Stimulated activated CD8-positive, alpha-beta memory T cell treated with anti-CD3 and anti-CD28 coated beads, Interleukin-7, amount 100 ng/mL, for 1 hour (primary cell): ENCODE measurements around the gene AK9.
"Not testable (repeated sequence)": the region's sequence is repeated elsewhere in the genome, so short reads cannot be mapped to it uniquely, and the experiment has no call there.

Source experiments
- DNase-seq, 2 donors: peaks; one replicate each; pipeline ENCODE4 v3.0.0-alpha.2; 2020; ENCODE audit warnings: low read depth in 2 of 2

Gene AK9

DNA sequence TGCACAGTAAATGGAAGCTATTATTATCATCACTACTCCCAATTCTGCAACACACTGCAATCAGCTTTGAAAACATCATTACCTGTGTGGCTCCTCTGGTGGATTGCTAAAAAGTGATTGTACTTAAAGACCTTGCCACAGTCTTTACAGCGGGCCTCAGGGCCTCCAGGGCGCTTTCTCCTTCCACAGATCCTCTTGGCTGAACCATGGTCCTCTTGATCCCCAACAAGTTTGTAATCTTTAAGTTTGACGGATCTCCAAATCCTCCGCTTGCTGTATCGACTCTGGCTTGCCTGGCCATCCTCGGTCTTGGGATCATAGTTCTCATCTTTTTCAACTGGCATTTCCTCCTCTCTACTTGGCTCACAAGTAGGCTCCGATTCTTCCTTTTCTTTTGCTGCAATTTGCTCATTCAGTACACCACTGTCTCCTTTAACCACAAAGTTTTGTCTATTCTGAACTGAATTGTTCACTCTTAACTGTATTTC is 210.0 kb downstream of the AK9 start:
- no peak for DNase-seq

DNA sequence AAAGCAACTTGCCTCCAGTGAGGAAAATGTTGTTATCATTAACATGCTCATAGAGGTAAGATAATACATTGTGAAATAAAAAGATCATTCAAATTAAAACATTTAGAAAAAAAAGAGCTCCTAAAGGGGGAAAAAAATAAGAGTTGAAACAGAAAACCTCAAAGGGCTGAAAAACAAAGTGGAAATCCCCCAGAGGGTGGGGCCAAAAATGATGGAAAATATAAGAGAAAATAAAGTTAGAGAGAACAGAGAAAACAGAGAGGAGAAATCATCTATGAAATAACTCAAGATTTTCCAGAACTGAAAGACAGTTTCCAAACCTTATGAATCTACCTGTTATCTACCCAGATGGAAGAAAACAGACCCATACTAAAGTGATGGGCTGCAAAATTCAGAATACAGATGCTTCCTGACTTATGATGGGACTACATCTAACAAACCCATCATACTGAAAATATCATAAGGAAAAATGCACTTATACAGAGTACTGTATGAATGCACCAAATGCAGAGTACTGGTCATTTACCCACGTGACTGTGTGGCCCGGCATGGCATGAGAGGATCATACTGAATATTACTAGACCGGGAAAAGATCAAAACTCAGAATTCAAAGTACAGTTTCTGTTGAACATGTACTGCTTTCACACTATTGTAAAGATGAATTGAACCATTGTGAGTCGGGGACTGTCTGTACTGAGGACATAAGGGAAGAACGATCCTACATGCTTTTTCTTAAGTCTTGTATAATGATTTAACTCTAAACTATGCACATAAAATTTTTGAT is 212.0 kb downstream of the AK9 start:
- no peak for DNase-seq

DNA sequence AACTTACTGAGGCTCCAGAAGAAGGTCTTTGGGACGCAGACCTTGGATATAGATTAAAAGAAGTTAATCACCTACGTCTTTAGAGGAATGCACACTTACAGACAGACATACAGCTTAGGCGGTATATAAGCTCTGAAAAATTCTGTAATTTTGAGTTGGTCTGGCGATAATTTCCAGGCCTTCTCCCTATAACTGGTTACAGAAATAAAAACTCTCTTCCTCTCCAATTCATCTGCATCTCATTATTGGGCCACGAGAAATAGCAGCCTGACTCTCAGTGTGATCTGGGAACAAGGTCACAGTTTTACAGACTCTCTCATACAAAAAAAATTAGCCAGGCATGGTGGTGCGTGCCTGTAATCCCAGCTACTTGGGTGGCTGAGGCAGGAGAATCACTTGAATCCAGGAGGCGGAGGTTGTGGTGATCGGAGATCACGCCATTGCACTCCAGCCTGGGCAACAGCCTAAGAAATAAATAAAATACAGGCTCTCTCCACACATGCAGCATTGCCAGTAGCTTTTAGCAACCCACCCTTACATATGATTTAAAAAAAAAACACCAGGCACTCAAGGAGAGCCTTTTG is 212.7 kb downstream of the AK9 start:
- DNase-seq, result no peak

- no peak for DNase-seq
These were observed 213.3 kb downstream of the AK9 start for GRCh38 chr6:109477725-109478124.

GRCh38 chr6:109477184-109477583 is 213.8 kb downstream of the AK9 start:
- no peak for DNase-seq

DNA sequence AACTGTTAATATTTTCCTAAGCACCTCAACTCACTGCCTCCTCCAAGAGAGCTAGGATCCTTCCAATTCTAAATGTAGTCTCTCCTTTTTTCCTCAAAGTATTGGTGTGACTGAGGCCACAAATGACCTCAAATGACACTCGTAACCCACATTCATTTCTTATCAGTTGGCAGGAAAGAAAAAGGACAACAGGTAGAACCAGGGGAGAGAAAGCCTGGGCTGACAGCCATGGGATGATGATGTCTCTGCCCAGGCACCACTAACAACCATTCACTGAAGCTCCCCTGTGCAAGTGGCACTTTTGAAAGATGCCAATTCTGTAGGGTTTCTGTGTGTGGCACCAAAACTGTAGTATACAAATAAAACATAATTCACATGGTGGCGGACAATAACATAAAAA is 215.4 kb downstream of the AK9 start:
- DNase-seq, result no peak

DNA sequence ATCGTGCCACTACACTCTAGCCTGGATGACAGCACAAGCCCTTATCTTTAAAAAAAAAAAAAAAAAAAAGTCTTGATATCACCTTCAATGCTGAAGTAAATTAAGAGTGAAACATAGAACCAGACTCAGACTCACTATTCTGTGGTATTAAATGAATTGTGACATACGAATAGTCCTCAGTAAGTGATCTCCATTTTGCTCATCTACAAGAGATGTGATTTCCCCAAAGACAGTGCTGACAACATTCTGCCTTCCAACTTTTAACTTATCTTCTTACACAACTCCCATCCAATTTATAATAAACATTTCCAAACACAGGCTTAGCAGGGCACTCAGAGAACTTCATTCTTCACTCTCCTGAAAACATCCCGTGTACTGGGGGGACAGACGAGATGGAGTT is 216.0 kb downstream of the AK9 start:
- no peak for DNase-seq

GRCh38 chr6:109473120-109473519 is 217.9 kb downstream of the AK9 start:
- DNase-seq, result no peak

GRCh38 chr6:109472132-109472995 is 218.6 kb downstream of the AK9 start:
- no peak for DNase-seq

DNA sequence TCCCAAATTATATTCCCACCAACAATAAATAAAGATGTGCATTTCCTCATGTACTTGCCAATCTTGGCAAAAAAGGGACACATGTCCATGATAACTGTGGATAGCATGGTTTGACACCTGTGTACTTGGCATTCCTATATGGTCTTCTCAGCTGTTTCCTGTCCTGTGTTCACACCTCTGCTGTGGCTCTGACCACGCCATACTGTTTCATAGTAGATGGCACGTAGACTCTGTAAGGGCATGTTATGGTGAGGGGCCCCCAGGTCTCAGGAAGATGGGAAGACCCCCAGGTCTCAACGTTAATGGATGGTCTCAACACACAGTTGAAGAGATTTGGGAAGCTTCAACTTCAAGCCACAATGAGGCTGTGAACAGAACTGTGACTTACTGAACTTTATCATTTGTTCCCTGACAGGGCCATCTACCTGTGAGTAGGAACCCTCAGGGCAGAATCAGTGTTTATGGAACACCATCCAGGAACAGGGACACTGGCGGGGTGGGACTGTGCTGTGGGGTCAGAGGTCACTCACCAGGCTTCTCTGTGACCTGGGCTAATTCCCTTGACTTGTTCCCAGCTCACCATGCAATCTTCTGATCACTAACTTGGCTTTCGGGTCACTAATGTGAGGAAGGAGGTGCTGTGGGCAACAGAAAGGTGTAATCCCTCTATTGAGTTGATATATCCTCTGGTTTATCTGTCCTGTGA is 219.7 kb downstream of the AK9 start:
- DNase-seq, result no peak

GRCh38 chr6:109469591-109470189 is 221.3 kb downstream of the AK9 start:
- DNase-seq, result no peak

DNA sequence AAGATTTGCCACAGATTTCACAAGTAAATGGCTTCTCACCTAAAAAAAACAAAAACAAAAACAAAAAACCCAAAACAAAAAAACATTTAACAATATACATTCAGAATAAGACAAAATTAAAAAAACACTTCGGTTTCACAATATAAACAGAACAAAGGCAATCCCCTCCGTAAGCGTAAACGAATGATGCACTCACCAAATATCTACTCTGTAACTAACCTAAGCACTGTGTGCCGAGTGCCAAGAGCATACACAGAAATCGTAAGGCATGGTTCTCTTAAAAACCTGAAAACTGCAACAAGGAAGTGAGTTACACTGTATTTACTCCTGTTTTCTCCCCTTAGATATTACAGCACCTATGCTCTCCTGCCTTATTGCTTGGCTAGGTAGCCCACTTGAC is 223.3 kb downstream of the AK9 start:
- no peak for DNase-seq

GRCh38 chr6:109466212-109466923 is 224.6 kb downstream of the AK9 start:
- DNase-seq, result no peak

GRCh38 chr6:109465772-109466171 is 225.2 kb downstream of the AK9 start:
- no peak for DNase-seq

GRCh38 chr6:109461733-109462526 is 229.1 kb downstream of the AK9 start:
- DNase-seq, result no peak

DNA sequence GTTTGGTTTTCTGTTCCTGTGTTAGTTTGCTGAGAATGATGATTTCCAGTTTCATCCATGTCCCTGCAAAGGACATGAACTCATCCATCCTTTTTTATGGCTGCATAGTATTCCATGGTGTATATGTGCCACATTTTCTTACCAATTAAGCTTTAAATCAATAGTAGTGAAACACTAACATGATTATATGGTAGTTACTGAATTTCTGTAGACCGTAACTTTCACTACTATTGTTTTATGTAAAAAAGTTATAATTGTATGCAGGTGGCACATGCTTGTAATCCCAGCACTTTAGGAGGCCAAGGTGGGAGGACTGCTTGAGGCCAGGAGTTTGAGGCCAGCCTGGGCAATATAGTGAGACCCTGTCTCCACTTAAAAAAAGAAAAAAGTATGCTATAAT is 229.8 kb downstream of the AK9 start:
- not testable (repeated sequence) for DNase-seq

DNA sequence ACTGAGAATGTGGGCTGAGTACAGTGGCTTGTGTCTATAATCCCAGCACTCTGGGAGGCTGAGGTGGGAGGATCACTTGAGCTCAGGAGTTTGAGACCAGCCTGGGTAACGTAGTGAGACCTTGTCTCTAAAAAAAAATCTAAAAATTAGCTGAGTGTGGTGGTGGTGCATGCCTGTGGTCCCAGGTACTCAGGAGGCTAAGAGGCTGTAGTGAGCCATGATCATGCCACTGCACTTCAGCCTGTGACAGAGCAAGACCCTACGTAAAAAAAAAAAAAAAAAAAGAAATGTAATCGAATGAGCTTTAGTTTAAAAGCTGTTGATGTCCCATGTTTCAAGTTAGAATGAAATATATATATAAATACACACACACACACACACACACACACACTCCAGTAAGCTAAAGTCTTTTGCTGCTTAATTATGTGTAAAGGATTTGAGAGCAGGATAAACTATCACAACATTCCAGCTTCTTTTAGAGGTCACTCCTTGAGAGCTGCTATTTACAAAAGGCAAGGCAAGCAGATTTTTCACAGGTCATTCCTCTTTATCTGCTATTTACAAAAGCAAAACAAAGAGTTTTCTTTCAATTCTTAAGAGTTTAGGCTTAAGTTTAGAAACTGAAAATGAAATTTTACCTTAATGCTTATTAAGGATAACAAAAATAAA is 230.7 kb downstream of the AK9 start:
- DNase-seq, result no peak

- no peak for DNase-seq
These were observed 232.0 kb downstream of the AK9 start for GRCh38 chr6:109458774-109459531.

- no peak for DNase-seq
These were observed 233.4 kb downstream of the AK9 start for GRCh38 chr6:109457562-109457996.
